ENCODE measurements around the gene PHC2. TPM values are rescaled to one million over a fixed set of nuclear protein-coding genes. Genes with fewer than 3 reads are reported as not detected.
A peak's percentile ranks its signal among the peaks of the same experiment; 100 is the strongest.

Gene PHC2
- total RNA-seq, 1 donor: 85.4 TPM

DNA sequence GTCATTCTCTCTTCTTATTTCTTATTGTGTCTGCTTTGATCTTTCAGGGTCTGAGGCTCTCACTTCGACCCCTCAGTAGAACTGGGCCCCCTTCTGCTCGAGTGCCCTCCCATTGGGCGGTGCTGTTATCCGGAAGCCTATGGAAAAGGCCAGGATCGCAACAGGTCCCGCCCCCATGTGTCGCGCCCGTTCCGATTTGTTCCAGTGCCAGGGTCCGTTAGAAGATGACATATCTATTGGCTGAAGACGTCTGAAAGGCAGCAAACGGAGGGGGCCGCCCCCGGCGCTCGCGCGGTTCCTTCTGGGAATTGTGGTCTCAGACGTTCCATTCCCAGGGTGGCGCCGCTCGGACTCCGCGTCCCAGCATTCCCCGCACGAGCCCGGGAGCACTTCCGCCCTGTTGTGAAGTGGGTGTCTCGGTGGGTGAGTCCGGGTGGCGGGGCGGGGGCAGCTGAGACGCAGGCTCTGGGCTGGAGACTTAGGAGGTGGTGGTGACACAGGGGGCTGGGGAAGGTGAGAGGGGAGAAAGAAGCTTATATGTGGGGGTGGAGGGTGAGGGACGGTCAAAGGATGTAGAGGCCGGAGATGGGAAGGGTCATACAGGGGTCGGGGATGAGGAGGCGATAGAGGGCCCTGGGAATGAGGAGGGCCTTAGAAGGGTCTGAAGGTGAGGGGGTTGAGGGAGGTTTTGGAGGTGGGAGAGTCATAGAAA, 41.5 kb upstream of the PHC2 start, which contains the start of gene ZSCAN20:
Gene ZSCAN20 (plus strand): TSS at position 377 of the 712 bp plus-strand sequence. CDS start 6,644 bp downstream, outside the sequence.
- Histone ChIP-seq H3K27ac (ENCODE audit: low read depth, low read length) (peak within 1 kb of the TSS; percentile 82), H3K36me3 (ENCODE audit: insufficient read depth, low read length) (no peaks in the 10 kb centered on the region), H3K4me1 (ENCODE audit: insufficient read depth, low read length) (peaks cover 29% of the 10 kb centered on the region), H3K4me2 (ENCODE audit: insufficient read depth, low read length) (peak within 1 kb of the TSS; percentile 97), H3K27me3 (ENCODE audit: insufficient read depth, low read length) (no peaks in the 10 kb centered on the region), H2AFZ (ENCODE audit: low read length) (peak within 1 kb of the TSS; percentile 95), H3K79me2 (ENCODE audit: insufficient read depth, low read length) (peaks cover 27% of the 10 kb centered on the region), H3K9me3 (ENCODE audit: low read depth, low read length) (no peaks in the 10 kb centered on the region), H3K4me3 (ENCODE audit: insufficient read depth, low read length) (peak within 1 kb of the TSS; percentile 85), H4K20me1 (ENCODE audit: insufficient read depth, low read length) (no peaks in the 10 kb centered on the region)
- DNase-seq (ENCODE audit: insufficient read length, low spot score, missing footprints): peak; percentile 96
- TF ChIP-seq, protein P1, sequence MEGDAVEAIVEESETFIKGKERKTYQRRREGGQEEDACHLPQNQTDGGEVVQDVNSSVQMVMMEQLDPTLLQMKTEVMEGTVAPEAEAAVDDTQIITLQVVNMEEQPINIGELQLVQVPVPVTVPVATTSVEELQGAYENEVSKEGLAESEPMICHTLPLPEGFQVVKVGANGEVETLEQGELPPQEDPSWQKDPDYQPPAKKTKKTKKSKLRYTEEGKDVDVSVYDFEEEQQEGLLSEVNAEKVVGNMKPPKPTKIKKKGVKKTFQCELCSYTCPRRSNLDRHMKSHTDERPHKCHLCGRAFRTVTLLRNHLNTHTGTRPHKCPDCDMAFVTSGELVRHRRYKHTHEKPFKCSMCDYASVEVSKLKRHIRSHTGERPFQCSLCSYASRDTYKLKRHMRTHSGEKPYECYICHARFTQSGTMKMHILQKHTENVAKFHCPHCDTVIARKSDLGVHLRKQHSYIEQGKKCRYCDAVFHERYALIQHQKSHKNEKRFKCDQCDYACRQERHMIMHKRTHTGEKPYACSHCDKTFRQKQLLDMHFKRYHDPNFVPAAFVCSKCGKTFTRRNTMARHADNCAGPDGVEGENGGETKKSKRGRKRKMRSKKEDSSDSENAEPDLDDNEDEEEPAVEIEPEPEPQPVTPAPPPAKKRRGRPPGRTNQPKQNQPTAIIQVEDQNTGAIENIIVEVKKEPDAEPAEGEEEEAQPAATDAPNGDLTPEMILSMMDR (IDR thresholded peaks at IDR 0.05; ENCODE audit: extremely low read depth, low read depth, low read length): no peak

DNA sequence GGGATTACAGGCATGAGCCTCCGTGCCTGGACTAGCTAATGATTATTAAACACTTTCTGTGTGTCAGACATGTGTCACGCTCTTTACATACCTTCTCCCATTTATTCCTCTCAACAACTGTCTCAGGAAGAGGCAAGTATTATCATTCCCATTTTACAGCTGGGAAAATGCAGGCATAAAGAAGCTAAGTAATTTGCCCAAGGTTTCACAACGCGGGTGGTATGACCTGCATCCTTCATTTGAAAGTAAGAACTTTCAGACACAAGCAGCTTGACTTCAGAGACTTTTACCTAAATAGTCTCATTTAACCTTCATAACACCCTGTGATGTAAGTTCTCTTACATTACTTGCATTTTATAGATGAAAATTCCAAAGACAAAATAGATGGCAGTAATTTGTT, 40.5 kb upstream of the PHC2 start:
- Histone ChIP-seq H3K4me3 (ENCODE audit: insufficient read depth, low read length) (no peak overlapping the region), H3K4me2 (ENCODE audit: insufficient read depth, low read length) (no peak overlapping the region), H3K79me2 (ENCODE audit: insufficient read depth, low read length) (peaks cover 23% of the 10 kb centered on the region), H3K36me3 (ENCODE audit: insufficient read depth, low read length) (no peaks in the 10 kb centered on the region), H4K20me1 (ENCODE audit: insufficient read depth, low read length) (no peaks in the 10 kb centered on the region), H3K4me1 (ENCODE audit: insufficient read depth, low read length) (peaks cover 29% of the 10 kb centered on the region), H3K27me3 (ENCODE audit: insufficient read depth, low read length) (no peaks in the 10 kb centered on the region), H2AFZ (ENCODE audit: low read length) (no peak overlapping the region), H3K9me3 (ENCODE audit: low read depth, low read length) (no peaks in the 10 kb centered on the region), H3K27ac (ENCODE audit: low read depth, low read length) (no peak overlapping the region)
- TF ChIP-seq, protein P1 (IDR thresholded peaks at IDR 0.05; ENCODE audit: extremely low read depth, low read depth, low read length): no peak
- DNase-seq (ENCODE audit: insufficient read length, low spot score, missing footprints): no peak

DNA sequence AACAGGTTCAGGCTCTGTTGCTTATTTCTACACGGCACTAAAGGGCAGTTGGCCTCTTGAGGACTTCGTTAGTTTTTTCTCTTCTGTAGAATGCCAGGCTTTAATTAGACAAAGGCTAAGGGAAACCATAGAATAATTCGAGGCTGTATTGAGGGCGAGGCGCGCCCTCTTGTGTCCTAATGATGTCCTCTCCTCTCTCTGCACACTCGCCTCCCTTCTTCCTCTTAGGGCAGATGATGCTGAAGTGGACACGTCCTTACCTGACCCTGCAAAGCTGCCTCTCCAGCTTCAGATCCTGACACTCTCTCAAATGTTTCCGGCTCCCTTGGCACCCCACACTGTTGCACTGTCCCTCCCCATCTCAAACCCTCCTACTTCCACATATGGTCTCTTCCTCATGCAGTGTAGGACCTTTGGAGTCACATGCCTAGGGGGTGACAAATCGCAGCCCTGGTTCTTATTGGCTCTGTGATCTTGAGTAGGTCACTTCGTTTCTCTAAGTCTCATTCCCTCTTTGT, 39.7 kb upstream of the PHC2 start:
- H3K9me3 ChIP-seq (ENCODE audit: low read depth, low read length): no peaks in the 10 kb centered on the region
- TF ChIP-seq, protein P1 (IDR thresholded peaks at IDR 0.05; ENCODE audit: extremely low read depth, low read depth, low read length): peak; percentile 97
- H3K4me1 ChIP-seq (ENCODE audit: insufficient read depth, low read length): peaks cover 29% of the 10 kb centered on the region
- no peaks in the 10 kb centered on the region for H4K20me1 ChIP-seq (ENCODE audit: insufficient read depth, low read length)
- peak overlapping the region; percentile 41 for H3K27ac ChIP-seq (ENCODE audit: low read depth, low read length)
- H3K36me3 ChIP-seq (ENCODE audit: insufficient read depth, low read length): no peaks in the 10 kb centered on the region
- DNase-seq (ENCODE audit: insufficient read length, low spot score, missing footprints): peak; percentile 94
- peak overlapping the region; percentile 95 for H2AFZ ChIP-seq (ENCODE audit: low read length)
- H3K4me2 ChIP-seq (ENCODE audit: insufficient read depth, low read length): peak overlapping the region; percentile 69
- H3K79me2 ChIP-seq (ENCODE audit: insufficient read depth, low read length): peaks cover 22% of the 10 kb centered on the region
- peak overlapping the region; percentile 48 for H3K4me3 ChIP-seq (ENCODE audit: insufficient read depth, low read length)
- no peaks in the 10 kb centered on the region for H3K27me3 ChIP-seq (ENCODE audit: insufficient read depth, low read length)

DNA sequence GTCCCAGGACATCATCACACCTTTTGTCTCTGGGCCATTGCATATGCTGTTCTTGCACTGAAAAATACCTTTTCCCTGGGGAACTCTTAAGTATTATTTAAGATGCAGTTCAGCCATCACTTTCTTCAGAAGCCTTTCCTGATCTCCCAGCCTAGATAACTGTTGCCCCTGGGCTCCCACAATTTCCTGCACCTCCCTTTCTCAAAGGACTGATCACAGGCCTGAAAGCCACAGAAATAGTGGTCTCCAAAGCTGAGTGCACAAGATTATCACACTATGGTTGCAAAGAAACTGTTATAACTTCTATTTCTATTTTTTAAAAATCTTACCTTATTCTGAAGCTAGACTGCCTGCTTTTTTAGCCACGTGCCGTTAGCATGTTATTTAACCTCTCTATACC, 38.8 kb upstream of the PHC2 start:
- H3K4me2 ChIP-seq (ENCODE audit: insufficient read depth, low read length): no peak overlapping the region
- no peak for DNase-seq (ENCODE audit: insufficient read length, low spot score, missing footprints)
- H3K9me3 ChIP-seq (ENCODE audit: low read depth, low read length): no peaks in the 10 kb centered on the region
- TF ChIP-seq, protein P1 (IDR thresholded peaks at IDR 0.05; ENCODE audit: extremely low read depth, low read depth, low read length): no peak
- no peaks in the 10 kb centered on the region for H3K36me3 ChIP-seq (ENCODE audit: insufficient read depth, low read length)
- H2AFZ ChIP-seq (ENCODE audit: low read length): no peak overlapping the region
- no peak overlapping the region for H3K4me3 ChIP-seq (ENCODE audit: insufficient read depth, low read length)
- peaks cover 29% of the 10 kb centered on the region for H3K4me1 ChIP-seq (ENCODE audit: insufficient read depth, low read length)
- H3K79me2 ChIP-seq (ENCODE audit: insufficient read depth, low read length): peaks cover 15% of the 10 kb centered on the region
- H3K27me3 ChIP-seq (ENCODE audit: insufficient read depth, low read length): no peaks in the 10 kb centered on the region
- H3K27ac ChIP-seq (ENCODE audit: low read depth, low read length): no peak overlapping the region
- H4K20me1 ChIP-seq (ENCODE audit: insufficient read depth, low read length): no peaks in the 10 kb centered on the region

Measured in osteoblast (primary cell).